GM18867 (cell line): Measurements from ENCODE around the gene JAKMIP1.
A peak's percentile ranks its signal among the peaks of the same experiment; 100 is the strongest.

Source experiments
- ATAC-seq: cut with Tn5 transposase; IDR thresholded peaks from one replicate; pipeline ENCODE4 v1.9.1; 2021; ENCODE audit warnings: mild to moderate bottlenecking, moderate library complexity; ENCODE audit not compliant: unreplicated experiment

The JAKMIP1 gene

GRCh38 chr4:6183740-6184139 is 16.6 kb downstream of the JAKMIP1 start:
- peak; percentile 51 for ATAC-seq

GRCh38 chr4:6182376-6183280 is 17.7 kb downstream of the JAKMIP1 start:
- no peak for ATAC-seq

DNA sequence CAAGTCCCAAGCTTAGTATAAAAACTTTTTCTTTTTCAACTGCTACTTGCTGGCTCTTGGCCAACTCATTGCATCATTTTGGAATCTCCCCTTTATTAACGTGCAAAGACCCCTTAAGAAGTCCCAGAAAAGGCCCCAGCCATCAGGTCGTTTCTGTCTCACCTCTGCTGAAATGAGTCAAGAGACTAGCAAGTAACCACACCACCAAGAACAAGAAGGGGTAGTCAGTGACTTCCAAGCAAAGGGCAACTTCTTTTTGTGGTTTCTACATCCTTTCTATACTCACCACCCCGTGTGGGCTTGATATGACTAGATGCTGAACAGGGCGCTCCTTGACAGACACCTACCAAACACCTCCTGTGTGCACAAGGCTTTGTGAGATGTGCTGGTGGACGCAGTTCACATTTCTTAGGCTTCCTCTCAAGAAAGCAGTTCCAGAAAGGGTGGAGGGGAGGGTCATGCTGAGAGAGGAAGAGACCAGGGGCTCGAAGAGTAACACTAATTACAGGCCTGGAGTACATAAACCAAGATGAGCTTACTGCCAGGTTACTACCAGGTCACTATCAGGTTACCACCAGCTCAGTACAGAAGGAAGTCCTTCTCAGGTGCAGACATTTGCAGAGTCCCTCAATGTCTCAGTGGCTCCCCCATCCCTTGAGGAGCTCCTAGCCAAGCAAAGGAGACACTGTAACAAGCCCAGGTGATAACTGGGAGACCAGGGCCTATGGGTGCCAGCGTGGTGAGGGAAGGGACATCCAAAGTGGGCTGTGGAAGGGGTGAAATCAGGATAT is 19.3 kb downstream of the JAKMIP1 start:
- peak; percentile 82 for ATAC-seq

- ATAC-seq: no peak
Observed at GRCh38 chr4:6179362-6179761, 21.0 kb downstream of the JAKMIP1 start.

GRCh38 chr4:6178757-6179156 is 21.6 kb downstream of the JAKMIP1 start:
- no peak for ATAC-seq

- no peak for ATAC-seq
Observed at GRCh38 chr4:6177587-6178197, 22.7 kb downstream of the JAKMIP1 start.

- ATAC-seq: no peak
Observed at GRCh38 chr4:6175426-6175825, 24.9 kb downstream of the JAKMIP1 start.

DNA sequence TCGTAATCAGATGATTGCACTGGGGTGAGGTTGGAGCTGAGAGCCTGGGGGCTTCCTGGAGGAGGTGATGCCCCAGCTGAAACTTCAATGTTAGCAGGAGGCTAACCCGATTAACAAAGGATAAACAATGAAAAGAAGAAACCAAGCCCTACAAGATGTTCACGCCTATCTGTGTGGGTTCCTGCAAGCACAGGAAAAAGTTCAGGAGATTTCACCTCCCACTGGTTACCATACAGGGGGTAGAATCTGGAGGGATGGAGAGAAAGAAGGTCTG is 27.5 kb downstream of the JAKMIP1 start:
- no peak for ATAC-seq

DNA sequence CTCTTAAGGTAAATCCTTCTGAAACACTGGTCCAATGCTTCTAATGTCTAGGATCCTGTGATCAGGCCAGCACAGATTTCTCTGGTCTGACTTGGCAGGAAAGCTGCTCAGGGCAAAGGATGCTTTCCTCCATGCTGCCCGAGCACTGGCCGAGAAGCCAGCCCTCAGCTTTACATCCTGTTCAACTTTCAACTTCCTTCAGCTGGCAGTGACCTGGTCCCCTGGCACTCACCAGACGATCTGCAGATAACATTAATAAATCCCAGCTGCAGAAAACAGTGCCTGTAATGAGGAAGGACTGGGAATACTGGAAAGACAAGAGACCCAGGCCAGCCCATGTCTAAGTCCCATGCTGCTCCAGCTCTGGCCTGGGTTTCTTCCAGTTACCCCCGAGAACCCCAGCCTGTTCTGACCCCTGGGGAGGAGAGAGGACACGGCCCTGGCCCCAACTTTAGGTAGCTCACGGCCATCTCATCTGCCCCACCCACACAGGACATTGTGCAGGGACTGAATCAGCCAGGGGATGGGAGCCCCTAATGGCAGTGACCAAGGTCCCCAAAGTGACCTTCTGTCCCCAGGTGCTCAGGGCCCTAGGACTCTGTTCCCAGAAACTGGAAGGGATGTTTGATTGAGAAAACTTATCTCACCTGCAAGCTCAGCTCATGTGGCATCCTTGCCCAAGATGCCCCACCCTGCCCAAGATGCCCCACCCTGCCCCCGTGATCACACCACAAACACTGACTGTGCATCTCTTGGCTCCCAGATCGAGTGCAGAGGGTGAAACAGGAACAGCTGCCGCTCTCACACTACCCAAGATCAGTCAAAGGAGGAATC is 28.0 kb downstream of the JAKMIP1 start:
- no peak for ATAC-seq

DNA sequence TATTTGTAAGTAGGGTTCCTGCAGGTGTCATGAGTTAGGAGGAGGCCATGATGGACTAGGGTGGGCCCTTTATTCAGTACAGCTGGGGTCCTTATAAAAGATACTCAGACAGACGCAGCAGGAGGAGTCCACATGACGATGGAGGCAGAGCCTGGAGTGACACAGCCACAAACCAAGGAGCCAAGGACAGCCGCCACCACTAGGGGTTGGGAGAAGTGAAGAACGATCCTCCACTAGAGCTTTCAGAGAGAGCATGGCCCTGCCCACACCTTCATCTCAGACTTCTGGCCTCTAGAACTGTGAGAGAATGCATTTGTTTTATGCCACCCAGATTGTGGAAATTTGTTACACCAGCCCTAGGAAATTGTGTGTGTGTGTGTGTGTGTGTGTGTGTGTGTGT is 31.1 kb downstream of the JAKMIP1 start:
- ATAC-seq: no peak

- no peak for ATAC-seq
Observed at GRCh38 chr4:6165766-6166165, 34.6 kb downstream of the JAKMIP1 start.

GRCh38 chr4:6162885-6163284 is 37.5 kb downstream of the JAKMIP1 start:
- ATAC-seq: no peak

DNA sequence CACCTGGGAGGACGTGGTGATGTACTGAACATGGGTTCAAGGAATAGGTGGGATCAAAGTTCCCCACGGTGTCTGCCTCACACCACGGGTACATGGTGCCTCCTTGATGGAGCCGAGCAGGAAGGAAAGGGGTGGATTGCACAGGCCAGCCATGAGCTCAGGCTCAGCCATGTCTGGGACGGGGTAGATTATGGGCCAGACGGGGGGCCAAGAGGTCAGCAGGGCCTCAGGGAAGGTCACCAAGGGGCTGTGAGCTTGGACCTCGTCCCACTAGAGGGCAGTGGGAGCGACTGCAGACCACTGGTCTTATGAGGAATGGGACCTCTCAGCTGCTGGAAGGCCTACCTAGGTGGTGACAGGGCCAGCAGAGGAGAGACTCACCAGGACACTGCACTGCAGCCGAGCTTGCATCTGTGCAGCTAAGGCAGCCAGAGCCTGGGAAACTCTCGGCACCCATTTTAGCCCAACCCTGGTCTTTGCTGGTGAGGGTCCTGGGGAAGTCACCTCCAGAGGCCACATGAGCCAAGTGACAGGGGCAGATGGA is 38.4 kb downstream of the JAKMIP1 start:
- ATAC-seq: no peak

GRCh38 chr4:6160536-6160935 is 39.8 kb downstream of the JAKMIP1 start:
- ATAC-seq: no peak

DNA sequence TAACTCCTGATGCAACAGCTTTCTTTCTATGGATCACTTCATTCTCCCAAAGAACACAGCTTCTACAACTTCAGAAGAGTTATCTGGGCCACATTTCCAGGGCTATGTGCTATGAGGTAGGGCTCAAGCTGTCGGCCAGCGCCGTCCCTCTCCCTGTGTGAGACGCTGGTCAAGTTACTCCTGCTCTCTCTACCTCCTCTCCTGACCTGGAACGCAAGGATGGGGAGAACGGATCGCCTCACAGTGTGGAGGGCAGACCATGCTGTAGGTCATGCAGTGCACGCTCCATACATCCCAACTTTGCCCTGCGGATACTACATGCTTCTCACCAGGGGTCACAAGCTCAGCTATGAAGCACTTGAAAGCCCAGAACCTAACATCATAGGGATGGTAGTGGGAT is 42.4 kb downstream of the JAKMIP1 start:
- ATAC-seq: no peak

DNA sequence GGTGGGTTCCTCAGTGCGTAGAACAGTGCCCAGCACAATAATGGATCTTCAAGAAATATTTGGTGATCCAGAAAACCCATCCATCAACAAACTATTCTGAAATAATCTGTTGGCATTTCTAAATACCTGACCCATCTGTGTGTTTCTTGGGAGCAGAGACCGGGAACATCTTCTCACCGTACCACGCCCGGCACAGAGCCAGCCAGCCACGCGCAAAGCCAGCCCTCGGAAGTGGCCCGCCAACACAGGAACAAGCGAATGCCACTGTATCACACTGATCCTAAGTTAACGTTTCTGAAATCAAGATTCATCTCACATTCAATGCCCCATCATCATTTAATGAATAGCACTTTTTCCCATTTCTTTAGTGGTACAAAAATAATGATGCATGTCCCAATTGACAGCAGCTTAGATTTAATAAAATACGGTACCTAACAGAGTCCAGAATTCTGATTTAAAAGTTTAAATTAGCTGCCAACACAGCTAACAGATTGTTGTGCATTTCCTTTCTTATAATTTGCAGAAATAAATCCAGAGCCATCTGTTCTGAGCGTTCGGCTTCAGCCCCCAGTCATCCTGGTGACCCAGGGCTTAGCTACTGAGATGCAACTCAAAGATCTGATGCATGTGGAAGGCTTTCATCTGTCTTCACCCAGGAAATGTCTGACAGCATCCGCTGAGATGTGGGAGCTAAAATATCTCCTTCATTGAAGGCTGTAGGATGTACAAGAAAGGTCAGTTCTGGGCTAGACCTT is 44.2 kb downstream of the JAKMIP1 start:
- ATAC-seq: no peak

- no peak for ATAC-seq
Observed at GRCh38 chr4:6154875-6155274, 45.5 kb downstream of the JAKMIP1 start.

DNA sequence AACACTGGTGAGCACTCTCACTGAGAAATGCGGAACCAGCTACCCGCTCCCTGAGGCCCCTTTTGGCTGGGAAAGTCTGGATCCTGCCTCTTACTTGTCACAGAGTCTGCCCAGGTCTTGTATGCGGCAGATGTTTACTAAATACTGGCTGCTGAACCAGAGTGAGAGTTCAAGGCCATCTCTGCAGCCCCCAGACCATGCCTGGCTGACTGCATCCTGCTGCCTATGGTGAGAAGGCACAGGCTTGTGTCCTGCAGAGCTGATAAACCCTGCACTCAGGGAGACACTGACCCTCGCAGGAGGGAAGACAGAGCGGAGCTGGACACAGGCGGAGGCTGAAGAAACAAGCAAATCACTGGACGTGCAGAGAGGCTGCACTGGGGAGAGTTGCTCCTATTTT is 46.5 kb downstream of the JAKMIP1 start:
- no peak for ATAC-seq

DNA sequence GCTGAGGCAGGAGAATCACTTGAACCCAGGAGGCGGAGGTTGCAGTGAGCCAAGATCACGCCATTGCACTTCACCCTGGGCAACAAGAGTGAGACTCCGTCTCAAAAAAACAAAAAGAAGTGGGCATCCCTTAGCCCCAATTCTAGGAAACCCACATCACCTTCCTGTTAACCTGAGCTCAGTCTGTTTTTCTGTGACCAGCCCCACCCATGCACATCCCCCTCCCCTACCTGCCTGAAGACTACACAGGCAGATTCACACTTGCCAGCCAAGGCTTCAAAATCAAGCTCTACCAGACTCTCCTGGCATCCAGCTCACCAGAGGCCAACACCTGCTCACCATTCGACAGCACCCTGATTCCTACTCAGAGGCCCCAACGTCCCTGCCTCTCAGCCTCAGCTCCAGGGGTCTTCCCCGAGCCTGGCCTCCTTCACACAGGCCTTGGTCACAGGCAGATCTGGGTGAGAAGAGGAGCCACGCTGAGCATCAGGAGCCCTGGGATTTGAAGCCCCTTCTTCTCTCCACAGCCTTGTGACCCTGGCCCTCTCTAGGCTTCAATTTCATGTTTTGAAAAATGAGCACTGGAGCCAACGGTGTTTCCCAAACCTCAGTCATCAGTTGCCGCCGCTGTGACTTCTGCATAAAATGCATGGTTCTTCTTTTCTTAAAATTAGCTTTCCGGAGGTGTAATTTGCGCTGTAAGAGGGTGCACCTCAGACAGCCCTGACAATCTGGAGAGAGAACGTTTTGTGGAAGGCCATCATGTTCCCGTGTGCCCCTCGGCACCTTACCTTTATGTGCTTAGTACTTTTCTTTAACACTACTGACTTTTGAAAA is 47.3 kb downstream of the JAKMIP1 start:
- ATAC-seq: no peak
